Karpas-422 (cell line): Measurements from ENCODE around the gene SEC24D. TPM values are rescaled to one million over a fixed set of nuclear protein-coding genes. Genes with fewer than 3 reads are reported as not detected.
"Not testable (repeated sequence)": the region's sequence is repeated elsewhere in the genome, so short reads cannot be mapped to it uniquely, and the experiment has no call there.

ENCODE experiments used
- DNase-seq: peaks from one replicate; pipeline ENCODE4 v3.0.0-alpha.2; 2015
- H2AFZ ChIP-seq: fragments of 200-600 bp; sonication (generic); 2 replicates; pipeline ENCODE4 v1.6.1; 2014; ENCODE audit warnings: antibody characterized with exemption, low read length, mixed read lengths
- H3K27ac ChIP-seq: fragments of 200-600 bp; sonication (generic); 2 replicates; pipeline ENCODE4 v1.5.1; 2014; ENCODE audit warnings: mild to moderate bottlenecking, low read length, moderate library complexity
- H3K27me3 ChIP-seq: fragments of 200-600 bp; sonication (generic); 2 replicates; pipeline ENCODE4 v1.6.1; 2014; ENCODE audit warnings: low read length, mixed read lengths
- H3K36me3 ChIP-seq: fragments of 200-600 bp; sonication (generic); 2 replicates; pipeline ENCODE4 v1.6.1; 2014; ENCODE audit warnings: low read length, mixed read lengths; ENCODE audit not compliant: insufficient read depth
- H3K4me1 ChIP-seq: fragments of 200-600 bp; sonication (generic); 2 replicates; pipeline ENCODE4 v1.6.1; 2014; ENCODE audit warnings: mild to moderate bottlenecking, low read length, mixed read lengths
- H3K4me2 ChIP-seq: fragments of 200-600 bp; sonication (generic); 2 replicates; pipeline ENCODE4 v1.6.1; 2014; ENCODE audit warnings: low read length, low read depth, mild to moderate bottlenecking; ENCODE audit not compliant: poor library complexity, severe bottlenecking
- H3K4me3 ChIP-seq: fragments of 200-600 bp; sonication (generic); 2 replicates; pipeline ENCODE4 v1.5.1; 2014; ENCODE audit warnings: mild to moderate bottlenecking, antibody characterized with exemption, low read length, mixed read lengths
- H3K79me2 ChIP-seq: fragments of 200-600 bp; sonication (generic); 2 replicates; pipeline ENCODE4 v1.6.1; 2014; ENCODE audit warnings: mild to moderate bottlenecking, low read length, mixed read lengths
- H3K9ac ChIP-seq: fragments of 200-600 bp; sonication (generic); 2 replicates; pipeline ENCODE4 v1.6.0; 2014; ENCODE audit warnings: low read length
- H3K9me2 ChIP-seq: fragments of 200-600 bp; sonication (generic), shearing (Covaris generic); replicated peaks from 2 replicates; pipeline ENCODE4 v1.6.0; 2014; ENCODE audit warnings: mild to moderate bottlenecking, low read length, moderate library complexity; ENCODE audit not compliant: insufficient read depth
- H3K9me3 ChIP-seq: fragments of 300-700, 200-600 bp; sonication (generic); 2 replicates; pipeline ENCODE4 v1.6.1; 2014; ENCODE audit warnings: low read length, mixed read lengths
- H4K20me1 ChIP-seq: fragments of 200-600 bp; sonication (generic); 2 replicates; pipeline ENCODE4 v1.6.1; 2014; ENCODE audit warnings: mild to moderate bottlenecking, antibody characterized with exemption, low read length, low read depth; ENCODE audit not compliant: insufficient read depth
- total RNA-seq: library from RNA; depleted of rRNA; stranded (reverse); fragments of >200 nt; shearing (Covaris generic); gene quantifications from 2 replicates; pipeline ENCODE4 v1.2.3, GENCODE V29; 2014; ENCODE audit warnings: low replicate concordance

SEC24D gene
- total RNA-seq, 1 experiment from 2014 or later, result 65.0 TPM

- Histone ChIP-seq H3K79me2 (peaks cover 9% of the 10 kb centered on the region), H2AFZ (no peak overlapping the region), H3K9ac (no peak overlapping the region), H3K9me2 (no peaks in the 10 kb centered on the region), H3K36me3 (peaks cover 58% of the 10 kb centered on the region), H4K20me1 (no peaks in the 10 kb centered on the region), H3K27ac (no peak overlapping the region), H3K27me3 (no peaks in the 10 kb centered on the region), H3K4me1 (no peaks in the 10 kb centered on the region), H3K4me2 (no peak overlapping the region), H3K9me3 (no peaks in the 10 kb centered on the region), H3K4me3 (no peak overlapping the region)
- no peak for DNase-seq
Observed at GRCh38 chr4:118797558-118798142, 38.3 kb downstream of the SEC24D start.

GRCh38 chr4:118791690-118792446 lies 44.1 kb downstream of the SEC24D start:
- not testable (repeated sequence) for H3K9me3 ChIP-seq, H3K27me3 ChIP-seq, H3K27ac ChIP-seq, H3K9ac ChIP-seq, H3K79me2 ChIP-seq, H3K9me2 ChIP-seq, DNase-seq, H4K20me1 ChIP-seq, H3K4me2 ChIP-seq, H3K4me1 ChIP-seq, H3K4me3 ChIP-seq, H2AFZ ChIP-seq
- peaks cover 30% of the 10 kb centered on the region for H3K36me3 ChIP-seq

GRCh38 chr4:118790544-118790943 lies 45.4 kb downstream of the SEC24D start:
- Histone ChIP-seq H3K4me2 (no peak overlapping the region), H3K36me3 (peaks cover 19% of the 10 kb centered on the region; the same call in 1 of the 2 replicates), H3K9me2 (no peaks in the 10 kb centered on the region), H3K27me3 (no peaks in the 10 kb centered on the region), H3K4me1 (no peaks in the 10 kb centered on the region), H3K27ac (no peak overlapping the region), H3K4me3 (no peak overlapping the region), H2AFZ (no peak overlapping the region), H3K9ac (no peak overlapping the region), H3K9me3 (no peaks in the 10 kb centered on the region), H4K20me1 (no peaks in the 10 kb centered on the region), H3K79me2 (0 out of 2 replicates have a peak, but pooled peaks cover 4% of the 10 kb centered on the region)
- DNase-seq, result no peak

GRCh38 chr4:118788911-118789310 lies 47.0 kb downstream of the SEC24D start:
- no peaks in the 10 kb centered on the region for H3K4me1 ChIP-seq
- H4K20me1 ChIP-seq, result no peaks in the 10 kb centered on the region
- H3K36me3 ChIP-seq, result peaks cover 20% of the 10 kb centered on the region; the same call in 1 of the 2 replicates
- H3K79me2 ChIP-seq, result 0 out of 2 replicates have a peak, but pooled peaks cover 9% of the 10 kb centered on the region
- no peak overlapping the region for H3K9ac ChIP-seq
- H3K4me2 ChIP-seq, result no peak overlapping the region
- no peaks in the 10 kb centered on the region for H3K9me3 ChIP-seq
- no peaks in the 10 kb centered on the region for H3K9me2 ChIP-seq
- no peak overlapping the region for H3K4me3 ChIP-seq
- DNase-seq, result no peak
- H3K27me3 ChIP-seq, result no peaks in the 10 kb centered on the region
- no peak overlapping the region for H2AFZ ChIP-seq
- no peak overlapping the region for H3K27ac ChIP-seq

- H3K36me3 ChIP-seq, result peaks cover 21% of the 10 kb centered on the region; the same call in 1 of the 2 replicates
- no peaks in the 10 kb centered on the region for H3K4me1 ChIP-seq
- H3K27ac ChIP-seq, result no peak overlapping the region
- no peaks in the 10 kb centered on the region for H3K9me3 ChIP-seq
- no peaks in the 10 kb centered on the region for H3K27me3 ChIP-seq
- H3K9ac ChIP-seq, result no peak overlapping the region
- 0 out of 2 replicates have a peak, but pooled peaks cover 7% of the 10 kb centered on the region for H3K79me2 ChIP-seq
- no peak overlapping the region for H3K4me3 ChIP-seq
- H4K20me1 ChIP-seq, result no peaks in the 10 kb centered on the region
- no peak overlapping the region for H3K4me2 ChIP-seq
- no peak overlapping the region for H2AFZ ChIP-seq
- no peaks in the 10 kb centered on the region for H3K9me2 ChIP-seq
- DNase-seq, result no peak
Observed at GRCh38 chr4:118787844-118788380, 48.0 kb downstream of the SEC24D start.

GRCh38 chr4:118784776-118785175 lies 51.1 kb downstream of the SEC24D start:
- no peak overlapping the region for H3K4me3 ChIP-seq
- no peak for DNase-seq
- no peaks in the 10 kb centered on the region for H3K4me1 ChIP-seq
- H2AFZ ChIP-seq, result no peak overlapping the region
- no peak overlapping the region for H3K4me2 ChIP-seq
- H3K79me2 ChIP-seq, result 0 out of 2 replicates have a peak, but pooled peaks cover 7% of the 10 kb centered on the region
- H3K36me3 ChIP-seq, result peaks cover 21% of the 10 kb centered on the region; the same call in 1 of the 2 replicates
- H3K27me3 ChIP-seq, result no peaks in the 10 kb centered on the region
- no peak overlapping the region for H3K9ac ChIP-seq
- H3K9me2 ChIP-seq, result no peaks in the 10 kb centered on the region
- H3K27ac ChIP-seq, result no peak overlapping the region
- H4K20me1 ChIP-seq, result no peaks in the 10 kb centered on the region
- H3K9me3 ChIP-seq, result no peaks in the 10 kb centered on the region

GRCh38 chr4:118783887-118784286 lies 52.0 kb downstream of the SEC24D start:
- DNase-seq, result no peak
- no peak overlapping the region for H3K9ac ChIP-seq
- no peaks in the 10 kb centered on the region for H3K9me3 ChIP-seq
- no peak overlapping the region for H3K4me3 ChIP-seq
- H2AFZ ChIP-seq, result no peak overlapping the region
- no peaks in the 10 kb centered on the region for H3K9me2 ChIP-seq
- H4K20me1 ChIP-seq, result no peaks in the 10 kb centered on the region
- H3K27ac ChIP-seq, result no peak overlapping the region
- 0 out of 2 replicates have a peak, but pooled peaks cover 7% of the 10 kb centered on the region for H3K79me2 ChIP-seq
- H3K4me2 ChIP-seq, result no peak overlapping the region
- no peaks in the 10 kb centered on the region for H3K27me3 ChIP-seq
- no peaks in the 10 kb centered on the region for H3K4me1 ChIP-seq
- peaks cover 17% of the 10 kb centered on the region; the same call in 1 of the 2 replicates for H3K36me3 ChIP-seq

GRCh38 chr4:118782886-118783285 lies 53.0 kb downstream of the SEC24D start:
- H2AFZ ChIP-seq, DNase-seq, H3K4me2 ChIP-seq, H3K4me3 ChIP-seq, H3K4me1 ChIP-seq, H3K9me3 ChIP-seq, H3K79me2 ChIP-seq, H4K20me1 ChIP-seq, H3K9me2 ChIP-seq, H3K9ac ChIP-seq, H3K27ac ChIP-seq, H3K27me3 ChIP-seq: not testable (repeated sequence)
- peaks cover 12% of the 10 kb centered on the region; the same call in 1 of the 2 replicates for H3K36me3 ChIP-seq
